SK-N-SH (cell line): ENCODE data around the gene E2F4. TPM values are rescaled to one million over a fixed set of nuclear protein-coding genes. Genes with fewer than 3 reads are reported as not detected.

Experiments
- CTCF ChIA-PET: fragments of 300-600, 350-600 bp; formaldehyde crosslinking; extraction: SDS; loops from one replicate; lab custom pipeline; 2021; lab: Yijun Ruan, JAX
- POLR2A ChIA-PET: fragments of 350-600 bp; sonication (Branson Sonifier 250); formaldehyde crosslinking; extraction: SDS; loops from one replicate; lab custom pipeline; 2020; ENCODE audit warnings: antibody characterized with exemption, inconsistent platforms; lab: Yijun Ruan, JAX
- DNase-seq: peaks from one replicate; pipeline ENCODE4 v3.0.0; 2012
- H2AFZ ChIP-seq: fragments of 200-600 bp; sonication (generic); 2 replicates; pipeline ENCODE4 v1.8.1; 2016; ENCODE audit warnings: antibody characterized with exemption, mild to moderate bottlenecking, low read depth
- H3F3A ChIP-seq: fragments of 200-600 bp; sonication (generic); replicated peaks from 2 replicates; pipeline ENCODE3; 2016; ENCODE audit warnings: antibody characterized with exemption, mild to moderate bottlenecking; ENCODE audit not compliant: insufficient read depth
- H3K27ac ChIP-seq, 2 experiments: fragments of 200-500 bp in 1 of 2; fragments of 200-600 bp in 1 of 2; sonication (Bioruptor generic) in 1 of 2; sonication (generic), shearing (Covaris generic) in 1 of 2; 2 replicates each; pipeline versions ENCODE4 v1.5.1 to v1.6.1; 2014 to 2016; ENCODE audit warnings: low read depth in 2 of 2, inconsistent platforms in 1 of 2, low read length in 1 of 2, mild to moderate bottlenecking in 1 of 2, mixed read lengths in 1 of 2
- H3K27me3 ChIP-seq: fragments of 200-600 bp; sonication (generic), shearing (Covaris generic); 2 replicates; pipeline ENCODE4 v1.6.1; 2016; ENCODE audit warnings: mixed run types; ENCODE audit not compliant: insufficient read depth
- H3K36me3 ChIP-seq, 2 experiments: fragments of 200-500 bp in 1 of 2; fragments of 200-600 bp in 1 of 2; sonication (Bioruptor generic) in 1 of 2; sonication (generic) in 1 of 2; replicated peaks in 1 of 2; 2 replicates each; pipeline versions ENCODE3 to v1.5.1; 2014 to 2016; ENCODE audit warnings: low read length in 1 of 2, mild to moderate bottlenecking in 1 of 2; ENCODE audit not compliant: insufficient read depth in 2 of 2, control insufficient read depth in 1 of 2
- H3K4me1 ChIP-seq, 2 experiments: fragments of 200-500 bp in 1 of 2; fragments of 200-600 bp in 1 of 2; sonication (Bioruptor generic) in 1 of 2; sonication (generic), shearing (Covaris generic) in 1 of 2; 2 replicates each; pipeline versions ENCODE4 v1.5.1 to v1.6.1; 2014 to 2016; ENCODE audit warnings: low read depth in 1 of 2, low read length in 1 of 2, mixed run types in 1 of 2; ENCODE audit not compliant: insufficient read depth in 2 of 2, control insufficient read depth in 1 of 2
- H3K4me2 ChIP-seq: fragments of 200-600 bp; sonication (generic), shearing (Covaris generic); 2 replicates; pipeline ENCODE4 v1.6.1; 2017; ENCODE audit warnings: mixed run types
- H3K4me3 ChIP-seq, 2 experiments: fragments of 200-500 bp in 1 of 2; fragments of 200-600 bp in 1 of 2; sonication (Bioruptor generic) in 1 of 2; sonication (generic), shearing (Covaris generic) in 1 of 2; 2 replicates each; pipeline versions ENCODE4 v1.5.1 to v1.8.1; 2014 to 2016; ENCODE audit warnings: low read depth in 2 of 2, inconsistent platforms in 1 of 2, low read length in 1 of 2, mild to moderate bottlenecking in 1 of 2, mixed read lengths in 1 of 2, moderate library complexity in 1 of 2
- H3K79me2 ChIP-seq: fragments of 200-600 bp; sonication (generic); 2 replicates; pipeline ENCODE4 v1.8.1; 2017; ENCODE audit warnings: mild to moderate bottlenecking; ENCODE audit not compliant: insufficient read depth
- H3K9ac ChIP-seq: fragments of 200-600 bp; sonication (generic); 2 replicates; pipeline ENCODE4 v1.6.1; 2017; ENCODE audit warnings: mixed run types
- H3K9me2 ChIP-seq: fragments of 200-600 bp; sonication (generic); 2 replicates; pipeline ENCODE4 v1.6.1; 2017; ENCODE audit warnings: mixed run types
- H3K9me3 ChIP-seq: fragments of 200-600 bp; sonication (generic); 2 replicates; pipeline ENCODE4 v1.6.1; 2017; ENCODE audit warnings: mixed run types, mild to moderate bottlenecking, moderate library complexity
- H4K20me1 ChIP-seq: fragments of 200-600 bp; sonication (generic); 2 replicates; pipeline ENCODE4 v1.6.1; 2017; ENCODE audit warnings: mild to moderate bottlenecking, mixed run types; ENCODE audit not compliant: insufficient read depth
- CHD2 ChIP-seq: fragments of 150-350 bp; IDR thresholded peaks from 2 replicates; pipeline ENCODE4 v1.6.1; 2018; ENCODE audit warnings: low read length; ENCODE audit not compliant: partially characterized antibody
- FOSL2 ChIP-seq: IDR thresholded peaks from 2 replicates; pipeline ENCODE4 v1.4.0; 2012; ENCODE audit warnings: low read depth, mild to moderate bottlenecking, moderate library complexity, borderline replicate concordance
- FOXM1 ChIP-seq: IDR thresholded peaks from 2 replicates; pipeline ENCODE4 v1.4.0; 2012; ENCODE audit warnings: low read depth, mild to moderate bottlenecking
- JUND ChIP-seq: IDR thresholded peaks from 2 replicates; pipeline ENCODE4 v1.4.0; 2012
- MXI1 ChIP-seq: IDR thresholded peaks from 2 replicates; pipeline ENCODE4 v1.6.1; 2012; ENCODE audit warnings: mild to moderate bottlenecking, low read depth, low read length, improper control_type of control experiment
- NFIC ChIP-seq: IDR thresholded peaks from 2 replicates; pipeline ENCODE4 v1.4.0; 2012; ENCODE audit warnings: borderline replicate concordance
- NRF1 ChIP-seq: IDR thresholded peaks from 2 replicates; pipeline ENCODE4 v1.6.1; 2012; ENCODE audit warnings: low read depth, mild to moderate bottlenecking, low read length
- POLR2AphosphoS5 ChIP-seq: IDR thresholded peaks from 2 replicates; pipeline ENCODE4 v1.6.1; 2012; ENCODE audit warnings: low read depth, low read length
- RAD21 ChIP-seq: IDR thresholded peaks from 2 replicates; pipeline ENCODE4 v1.6.1; 2012; ENCODE audit warnings: mild to moderate bottlenecking, low read length
- RCOR1 ChIP-seq: fragments of 150-350 bp; IDR thresholded peaks from 2 replicates; pipeline ENCODE4 v1.6.1; 2017; ENCODE audit warnings: antibody characterized with exemption, low read length
- RXRA ChIP-seq: IDR thresholded peaks from 2 replicates; pipeline ENCODE4 v1.4.0; 2012; ENCODE audit warnings: low read depth, mild to moderate bottlenecking, borderline replicate concordance
- SIN3A ChIP-seq: IDR thresholded peaks from 2 replicates; pipeline ENCODE4 v1.6.1; 2012; ENCODE audit warnings: low read depth, mild to moderate bottlenecking, low read length, moderate library complexity, borderline replicate concordance
- TCF12 ChIP-seq: IDR thresholded peaks from 2 replicates; pipeline ENCODE4 v1.4.0; 2012
- WGBS: methylation state at CpG from one replicate; pipeline ENCODE4 v1.1.6; 2017; ENCODE audit warnings: low lambda C conversion rate; 5-methylcytosine and 5-hydroxymethylcytosine counted together
- polyA plus RNA-seq, 3 experiments: library from polyadenylated mRNA; depleted of rRNA; stranded (reverse); fragments of >200 nt; gene quantifications; 2 replicates each; pipeline ENCODE4 v1.2.3, GENCODE V29; 2012
- TF ChIP-seq, protein P1 (sequence below): IDR thresholded peaks from 2 replicates; pipeline ENCODE4 v1.6.1; 2012; ENCODE audit warnings: mild to moderate bottlenecking, low read depth, low read length, moderate library complexity

Gene E2F4
- polyA plus RNA-seq, 1 of the 3 experiments (the other 2 are of a cell fraction) = 168 TPM

DNA sequence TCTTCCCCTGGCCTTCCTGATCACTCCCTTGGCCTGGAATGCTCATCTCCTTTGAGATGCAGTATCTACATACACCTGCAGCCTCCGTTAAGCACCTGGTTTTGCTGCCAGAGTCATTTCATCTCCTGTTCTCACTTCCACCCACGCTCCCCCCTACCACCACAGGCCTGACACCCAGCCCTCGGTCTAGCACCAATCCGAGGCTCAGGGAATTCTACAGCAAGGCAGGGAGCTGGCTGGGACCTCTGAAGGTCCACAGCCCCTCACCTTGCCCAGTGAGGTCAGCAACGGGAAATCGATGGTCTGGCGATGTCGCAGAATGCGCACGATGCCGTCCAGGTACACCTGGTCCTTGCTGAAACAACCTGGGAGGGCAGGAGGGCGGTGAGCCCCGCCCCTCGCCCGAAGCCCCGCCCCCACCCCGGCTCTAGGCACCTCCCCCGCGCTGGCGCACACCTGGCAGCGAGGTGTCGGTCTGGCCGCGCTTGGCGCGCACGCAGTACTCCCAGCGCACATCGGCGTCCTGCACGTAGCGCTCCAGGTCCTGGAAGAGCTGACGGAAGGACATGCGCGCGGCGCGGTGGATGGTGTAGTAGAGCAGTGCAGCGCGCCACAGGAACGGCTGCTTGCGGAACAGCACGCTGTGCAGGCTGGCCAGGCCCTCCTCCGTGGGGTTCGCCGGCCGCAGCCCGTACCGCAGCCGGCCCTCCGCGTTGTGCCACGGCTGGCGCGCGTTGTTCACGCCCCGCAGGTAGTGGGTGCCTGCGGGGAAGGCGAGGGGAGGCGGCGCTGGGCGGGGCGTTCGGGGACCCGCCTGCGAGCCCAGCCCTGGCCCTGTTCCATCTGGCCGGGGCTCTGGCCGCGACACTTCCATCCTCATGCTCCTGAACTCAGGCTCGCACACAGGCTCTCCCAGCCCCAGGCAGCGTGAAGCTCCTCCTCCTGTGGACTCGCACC, 13.9 kb upstream of the E2F4 start:
- peaks cover 6 to 8% of the 10 kb centered on the region in 2 experiments for H3K36me3 ChIP-seq
- 42% methylated on average over 23 of the region's 73 CpGs for WGBS
- peaks cover 39% of the 10 kb centered on the region for H3F3A ChIP-seq
- H3K4me3 ChIP-seq = peak overlapping the region in 1 of 2 experiments; percentile 45; a peak in 3 of 4 replicates
- H3K9me2 ChIP-seq = no peaks in the 10 kb centered on the region
- peaks cover 10% of the 10 kb centered on the region for H4K20me1 ChIP-seq
- CTCF ChIA-PET = interaction anchor here (0.9 to 2.8 kb wide), 12 partner anchors 11 to 224 kb away, joined by 3 to 11 read pairs (median 4); no protein-coding TSS in a partner anchor
- peaks cover 26% of the 10 kb centered on the region for H3K79me2 ChIP-seq
- peak overlapping the region in 1 of 2 experiments; percentile 64; a peak in 1 of 4 replicates for H3K27ac ChIP-seq
- no peak overlapping the region for H3K9ac ChIP-seq
- TF ChIP-seq RAD21 (no peak), MXI1 (peak; percentile 49), FOXM1 (no peak), SIN3A (peak; percentile 19; the same call in 1 of the 2 replicates), JUND (no peak), NRF1 (peak; percentile 47; the same call in 1 of the 2 replicates), NFIC (0 out of 2 replicates have a peak, but pooled peaks have one; percentile 21), POLR2AphosphoS5 (no peak), RXRA (no peak), CHD2 (no peak), FOSL2 (no peak), TCF12 (no peak), RCOR1 (no peak)
- TF ChIP-seq, protein P1, sequence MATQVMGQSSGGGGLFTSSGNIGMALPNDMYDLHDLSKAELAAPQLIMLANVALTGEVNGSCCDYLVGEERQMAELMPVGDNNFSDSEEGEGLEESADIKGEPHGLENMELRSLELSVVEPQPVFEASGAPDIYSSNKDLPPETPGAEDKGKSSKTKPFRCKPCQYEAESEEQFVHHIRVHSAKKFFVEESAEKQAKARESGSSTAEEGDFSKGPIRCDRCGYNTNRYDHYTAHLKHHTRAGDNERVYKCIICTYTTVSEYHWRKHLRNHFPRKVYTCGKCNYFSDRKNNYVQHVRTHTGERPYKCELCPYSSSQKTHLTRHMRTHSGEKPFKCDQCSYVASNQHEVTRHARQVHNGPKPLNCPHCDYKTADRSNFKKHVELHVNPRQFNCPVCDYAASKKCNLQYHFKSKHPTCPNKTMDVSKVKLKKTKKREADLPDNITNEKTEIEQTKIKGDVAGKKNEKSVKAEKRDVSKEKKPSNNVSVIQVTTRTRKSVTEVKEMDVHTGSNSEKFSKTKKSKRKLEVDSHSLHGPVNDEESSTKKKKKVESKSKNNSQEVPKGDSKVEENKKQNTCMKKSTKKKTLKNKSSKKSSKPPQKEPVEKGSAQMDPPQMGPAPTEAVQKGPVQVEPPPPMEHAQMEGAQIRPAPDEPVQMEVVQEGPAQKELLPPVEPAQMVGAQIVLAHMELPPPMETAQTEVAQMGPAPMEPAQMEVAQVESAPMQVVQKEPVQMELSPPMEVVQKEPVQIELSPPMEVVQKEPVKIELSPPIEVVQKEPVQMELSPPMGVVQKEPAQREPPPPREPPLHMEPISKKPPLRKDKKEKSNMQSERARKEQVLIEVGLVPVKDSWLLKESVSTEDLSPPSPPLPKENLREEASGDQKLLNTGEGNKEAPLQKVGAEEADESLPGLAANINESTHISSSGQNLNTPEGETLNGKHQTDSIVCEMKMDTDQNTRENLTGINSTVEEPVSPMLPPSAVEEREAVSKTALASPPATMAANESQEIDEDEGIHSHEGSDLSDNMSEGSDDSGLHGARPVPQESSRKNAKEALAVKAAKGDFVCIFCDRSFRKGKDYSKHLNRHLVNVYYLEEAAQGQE = no peak
- TF ChIP-seq, all 33 proteins: peak for 4
- POLR2A ChIA-PET = interaction anchor here (0.6 to 2.6 kb wide), 5 partner anchors 9 to 27 kb away, joined by 3 to 11 read pairs (median 3); partner anchors contain the start of genes B3GNT9, FBXL8 and TRADD
- Histone ChIP-seq H3K9me3 (no peaks in the 10 kb centered on the region), H3K4me1 (peaks cover 21 to 54% of the 10 kb centered on the region in 2 experiments), H2AFZ (no peak overlapping the region), H3K27me3 (no peaks in the 10 kb centered on the region), H3K4me2 (peak overlapping the region; percentile 61; the same call in 1 of the 2 replicates)
- peak; percentile 88 for DNase-seq
